Ishikawa (cell line): ENCODE data around the gene DDN.

Source experiments
- CEBPB ChIP-seq: IDR thresholded peaks from 2 replicates; pipeline ENCODE4 v1.6.1; 2012
- CREB1 ChIP-seq: IDR thresholded peaks from 2 replicates; pipeline ENCODE4 v1.6.1; 2012; ENCODE audit warnings: low read depth
- EGR1 ChIP-seq: IDR thresholded peaks from 2 replicates; pipeline ENCODE4 v1.6.1; 2012
- EP300 ChIP-seq: IDR thresholded peaks from 2 replicates; pipeline ENCODE4 v1.6.1; 2012; ENCODE audit warnings: borderline replicate concordance
- FOXM1 ChIP-seq: IDR thresholded peaks from 2 replicates; pipeline ENCODE4 v1.6.1; 2012; ENCODE audit warnings: low read depth, borderline replicate concordance
- MAX ChIP-seq: IDR thresholded peaks from 2 replicates; pipeline ENCODE4 v1.6.1; 2012
- NFIC ChIP-seq: IDR thresholded peaks from 2 replicates; pipeline ENCODE4 v1.6.1; 2012
- RAD21 ChIP-seq: IDR thresholded peaks from 2 replicates; pipeline ENCODE4 v1.6.1; 2012; ENCODE audit warnings: low read depth
- REST ChIP-seq: IDR thresholded peaks from 2 replicates; pipeline ENCODE4 v1.6.1; 2012; ENCODE audit warnings: low read depth, mild to moderate bottlenecking
- TAF1 ChIP-seq: IDR thresholded peaks from 2 replicates; pipeline ENCODE4 v1.6.1; 2012; ENCODE audit warnings: low read depth, mild to moderate bottlenecking
- TCF12 ChIP-seq: IDR thresholded peaks from 2 replicates; pipeline ENCODE4 v1.6.1; 2012; ENCODE audit warnings: low read depth
- TEAD4 ChIP-seq: IDR thresholded peaks from 2 replicates; pipeline ENCODE4 v1.6.1; 2012
- USF1 ChIP-seq: IDR thresholded peaks from 2 replicates; pipeline ENCODE4 v1.6.1; 2012
- YY1 ChIP-seq: IDR thresholded peaks from 2 replicates; pipeline ENCODE4 v1.6.1; 2012; ENCODE audit warnings: low read depth
- ZBTB7A ChIP-seq: IDR thresholded peaks from 2 replicates; pipeline ENCODE4 v1.6.1; 2012; ENCODE audit warnings: low read depth

The DDN gene

GRCh38 chr12:49019120-49019430 is 19.9 kb upstream of the DDN start:
- TF ChIP-seq NFIC: no peak
- TF ChIP-seq MAX: no peak
- no peak for TF ChIP-seq TAF1
- TF ChIP-seq USF1: no peak
- TF ChIP-seq YY1: no peak
- no peak for TF ChIP-seq CREB1
- TF ChIP-seq TCF12: no peak

- TF ChIP-seq RAD21: no peak
- TF ChIP-seq CEBPB: no peak; the same call in 1 of the 2 replicates
- peak; percentile 61 for TF ChIP-seq TCF12
- peak; percentile 86 for TF ChIP-seq YY1
- peak; percentile 94 for TF ChIP-seq CREB1
- TF ChIP-seq TEAD4: no peak
- no peak for TF ChIP-seq FOXM1
- peak; percentile 44 for TF ChIP-seq MAX
- TF ChIP-seq TAF1: peak; percentile 97
- TF ChIP-seq USF1: no peak
- no peak for TF ChIP-seq NFIC
- 0 out of 2 replicates have a peak, but pooled peaks have one; percentile 46 for TF ChIP-seq EGR1
- no peak for TF ChIP-seq REST
- TF ChIP-seq EP300: no peak
- peak; percentile 17; the same call in 1 of the 2 replicates for TF ChIP-seq ZBTB7A
Measured at GRCh38 chr12:49018261-49019119, 19.3 kb upstream of the DDN start, which contains the start of gene PRKAG1. Gene PRKAG1, minus strand, starts transcription at chr12:49018776. Its CDS starts 36 bp downstream, at chr12:49018740.

- TF ChIP-seq MAX (no peak; the same call in 1 of the 2 replicates), TCF12 (no peak), TEAD4 (no peak), EGR1 (no peak), ZBTB7A (no peak), YY1 (no peak), NFIC (no peak), USF1 (no peak), REST (no peak), CEBPB (no peak), CREB1 (no peak), EP300 (no peak), TAF1 (no peak), RAD21 (no peak), FOXM1 (no peak)
Measured at GRCh38 chr12:49017891-49018260, 18.7 kb upstream of the DDN start.

GRCh38 chr12:49015196-49015595 is 16.0 kb upstream of the DDN start:
- TF ChIP-seq TEAD4: no peak
- TF ChIP-seq EGR1: no peak
- TF ChIP-seq FOXM1: no peak
- no peak for TF ChIP-seq TCF12
- no peak for TF ChIP-seq CREB1
- no peak for TF ChIP-seq REST
- TF ChIP-seq RAD21: no peak
- TF ChIP-seq MAX: no peak
